Measurements from ENCODE around the gene CCL4L2.
"Not testable (repeated sequence)": the region's sequence is repeated elsewhere in the genome, so short reads cannot be mapped to it uniquely, and the experiment has no call there.

Gene CCL4L2

GRCh38 chr17:36221581-36222100, 10.8 kb downstream of the CCL4L2 start:
- not testable (repeated sequence) for DNase-seq (ENCODE audit: low read depth)

- not testable (repeated sequence) for DNase-seq (ENCODE audit: low read depth)
Observed at GRCh38 chr17:36222967-36223366, 12.1 kb downstream of the CCL4L2 start.

- not testable (repeated sequence) for DNase-seq (ENCODE audit: low read depth)
Observed at GRCh38 chr17:36229644-36230043, 18.8 kb downstream of the CCL4L2 start.

- not testable (repeated sequence) for DNase-seq (ENCODE audit: low read depth)
Observed at GRCh38 chr17:36242046-36242445, 31.2 kb downstream of the CCL4L2 start.

Data from stimulated activated CD8-positive, alpha-beta memory T cell treated with anti-CD3 and anti-CD28 coated beads, Interleukin-15, amount 100 ng/mL, for 24 hours (primary cell).